HG02870 (cell line): ENCODE results near the gene CTNND2.

Experiments used
- ATAC-seq: cut with Tn5 transposase; IDR thresholded peaks from one replicate; pipeline ENCODE4 v1.9.1; 2021; ENCODE audit warnings: mild to moderate bottlenecking, moderate library complexity; ENCODE audit not compliant: unreplicated experiment

Gene CTNND2

GRCh38 chr5:11780641-11781345, 123.5 kb downstream of the CTNND2 start:
- ATAC-seq, result no peak

- ATAC-seq, result no peak
Observed at GRCh38 chr5:11777096-11777495, 127.2 kb downstream of the CTNND2 start.

DNA sequence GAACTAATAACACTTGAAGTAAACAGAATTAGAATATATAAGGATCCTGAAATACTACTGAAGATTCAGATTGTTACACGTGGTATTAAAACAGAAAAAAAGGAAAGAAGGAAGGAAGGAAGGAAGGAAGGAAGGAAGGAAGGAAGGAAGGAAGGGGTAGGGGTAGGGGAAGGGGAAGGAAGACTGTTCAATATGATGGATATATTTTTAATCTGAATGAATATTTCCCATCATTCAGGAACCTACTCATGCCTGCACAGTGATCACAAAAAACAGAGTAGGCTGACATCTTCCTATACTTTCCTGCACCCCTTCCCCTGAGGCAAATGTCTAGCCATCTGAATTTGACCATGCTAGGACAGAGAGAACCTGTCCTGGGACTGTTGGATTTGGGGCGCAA, 133.9 kb downstream of the CTNND2 start:
- no peak for ATAC-seq

DNA sequence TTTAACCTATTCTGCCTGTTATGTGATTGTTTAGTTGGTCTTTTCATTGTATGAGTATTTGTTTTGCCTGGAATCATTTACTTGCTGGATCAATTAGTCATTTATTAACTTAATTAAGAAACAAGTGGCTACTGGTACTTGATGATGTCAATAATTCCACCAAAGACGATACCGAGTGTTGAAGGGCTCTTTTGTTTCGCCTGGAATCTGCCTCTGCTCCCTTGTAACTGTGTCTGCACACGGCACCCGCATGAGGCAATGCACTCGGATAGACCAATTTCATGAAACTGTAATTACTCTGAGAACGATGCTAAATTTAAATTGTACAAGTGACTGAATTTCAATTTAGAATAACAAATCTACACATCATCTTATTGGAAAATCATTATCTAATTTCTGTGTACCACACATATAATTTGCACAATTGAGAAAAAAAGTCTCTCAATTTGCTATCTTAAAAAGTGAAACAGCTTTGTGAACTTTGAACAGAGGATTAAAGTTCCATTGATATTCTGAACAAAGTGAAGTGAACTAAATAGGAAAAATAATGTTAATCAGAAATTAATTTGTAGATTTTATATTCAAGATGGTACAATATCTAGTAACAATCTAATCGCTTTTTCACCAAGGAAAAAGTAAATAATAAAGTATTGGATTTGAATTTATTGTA, 143.2 kb downstream of the CTNND2 start:
- ATAC-seq, result no peak

- ATAC-seq, result no peak
Observed at GRCh38 chr5:11758321-11758720, 145.9 kb downstream of the CTNND2 start.

DNA sequence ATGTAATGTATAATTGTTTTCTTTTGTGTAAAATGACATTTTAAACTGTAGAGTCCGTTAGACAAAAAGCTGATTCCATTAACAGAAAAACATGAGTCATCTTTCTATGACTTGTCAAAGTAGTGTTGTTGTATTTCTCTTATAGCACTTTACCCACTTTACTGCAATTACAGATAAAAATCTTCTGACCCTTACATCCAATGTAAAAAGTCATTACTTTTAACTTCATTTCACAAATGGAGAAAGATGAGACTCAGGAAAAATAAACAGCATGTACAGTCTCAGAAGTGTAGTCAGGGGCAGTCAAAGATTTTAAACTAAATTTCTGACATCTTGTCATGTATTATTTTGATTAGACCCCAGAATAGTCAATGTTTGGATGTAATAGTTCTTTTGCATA, 146.6 kb downstream of the CTNND2 start:
- ATAC-seq, result no peak

- ATAC-seq, result no peak
Observed at GRCh38 chr5:11737010-11737409, 167.2 kb downstream of the CTNND2 start.

DNA sequence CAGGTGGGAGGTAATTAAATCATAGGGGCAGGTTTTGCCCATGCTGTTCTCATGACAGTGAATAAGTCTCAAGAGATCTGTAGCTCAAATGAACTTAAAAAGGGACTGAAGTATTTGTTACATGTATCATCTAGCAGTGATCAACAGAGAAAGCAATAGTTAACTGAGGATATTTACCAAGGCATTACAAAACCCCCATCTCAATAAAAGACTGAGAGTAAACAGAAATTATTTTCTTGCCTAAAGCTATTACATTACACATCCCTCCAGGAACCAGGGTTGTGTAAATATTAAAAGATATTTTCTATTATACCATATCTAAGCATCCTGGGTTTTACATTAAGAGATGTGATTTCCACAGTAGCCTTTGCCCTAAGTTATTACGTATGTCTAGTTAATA, 169.9 kb downstream of the CTNND2 start:
- ATAC-seq, result no peak

DNA sequence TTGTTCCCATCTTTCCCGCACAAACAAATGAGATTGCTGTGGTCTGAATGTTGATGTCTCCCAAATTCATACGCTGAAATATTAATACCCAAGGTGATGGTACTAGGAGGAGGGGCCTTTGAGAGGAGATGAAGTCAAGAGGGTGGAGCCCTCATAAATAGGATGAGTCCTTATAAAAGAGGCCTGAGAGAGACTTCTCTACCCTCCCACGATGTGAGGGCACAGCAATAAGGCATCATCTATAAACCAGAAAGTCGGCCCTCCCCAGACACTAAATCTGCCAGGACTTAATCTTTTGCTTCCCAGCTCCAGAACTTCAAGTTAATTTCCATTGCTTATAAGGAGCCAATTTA, 170.4 kb downstream of the CTNND2 start:
- ATAC-seq, result no peak

DNA sequence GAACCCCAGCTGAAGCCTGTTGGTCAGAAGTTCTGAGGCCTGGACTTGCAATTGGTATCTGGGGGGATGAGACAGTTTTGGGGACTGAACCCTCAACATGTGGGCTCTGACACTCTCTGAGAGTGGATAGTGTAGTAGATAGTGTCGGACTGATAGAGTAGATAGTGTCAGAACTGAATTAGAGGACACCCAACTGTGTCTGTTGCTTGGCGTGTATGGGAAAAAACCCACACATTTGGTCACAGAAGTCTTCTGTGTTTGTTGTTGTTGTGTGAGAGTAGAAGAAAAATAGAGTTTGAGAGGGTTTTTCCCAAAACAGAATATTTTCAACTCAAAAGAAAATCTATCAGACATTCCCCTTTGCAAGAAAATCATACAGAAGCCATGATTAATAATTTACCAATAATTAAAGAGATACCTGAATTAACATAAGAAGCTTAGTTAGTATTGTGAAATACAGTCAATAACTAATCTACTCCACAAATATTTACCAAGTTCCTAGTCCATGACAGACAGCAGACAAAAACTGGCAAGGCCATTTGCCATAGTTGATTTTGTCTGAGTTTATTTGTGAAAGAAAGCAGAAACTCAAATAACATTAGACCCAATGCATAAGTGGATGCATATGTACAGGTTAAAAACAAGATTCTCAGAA, 170.9 kb downstream of the CTNND2 start:
- ATAC-seq, result no peak

- ATAC-seq, result no peak
Observed at GRCh38 chr5:11724940-11725339, 179.3 kb downstream of the CTNND2 start.

DNA sequence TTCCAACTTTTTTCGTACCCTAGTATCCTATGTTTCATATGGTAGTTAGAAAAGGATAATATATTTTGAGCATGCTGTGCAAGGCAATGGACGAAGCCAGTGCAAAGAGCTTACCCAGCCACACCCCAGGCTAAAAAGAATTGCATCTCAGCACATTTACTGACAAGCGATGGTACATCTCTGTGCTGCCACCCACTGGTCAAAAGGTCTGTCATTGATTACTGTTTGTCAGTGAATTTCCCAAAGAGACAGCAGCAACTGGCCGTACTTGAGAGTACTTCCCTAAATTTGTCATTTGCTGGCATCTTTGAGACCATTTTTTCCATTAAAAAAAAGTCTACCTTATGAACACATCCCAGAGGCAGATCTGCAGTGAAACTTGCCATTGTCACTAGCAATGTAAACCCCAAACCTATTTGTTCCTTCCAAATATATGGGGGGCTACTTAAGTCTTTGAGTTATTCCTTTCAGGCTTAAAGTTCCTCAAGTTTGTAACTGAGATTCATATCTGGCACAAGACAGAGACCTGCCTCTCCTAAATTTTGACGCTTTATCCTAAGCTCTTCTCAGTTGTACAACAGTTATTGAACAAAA, 184.3 kb downstream of the CTNND2 start:
- ATAC-seq, result no peak

- no peak for ATAC-seq
Observed at GRCh38 chr5:11715461-11716196, 188.6 kb downstream of the CTNND2 start.

DNA sequence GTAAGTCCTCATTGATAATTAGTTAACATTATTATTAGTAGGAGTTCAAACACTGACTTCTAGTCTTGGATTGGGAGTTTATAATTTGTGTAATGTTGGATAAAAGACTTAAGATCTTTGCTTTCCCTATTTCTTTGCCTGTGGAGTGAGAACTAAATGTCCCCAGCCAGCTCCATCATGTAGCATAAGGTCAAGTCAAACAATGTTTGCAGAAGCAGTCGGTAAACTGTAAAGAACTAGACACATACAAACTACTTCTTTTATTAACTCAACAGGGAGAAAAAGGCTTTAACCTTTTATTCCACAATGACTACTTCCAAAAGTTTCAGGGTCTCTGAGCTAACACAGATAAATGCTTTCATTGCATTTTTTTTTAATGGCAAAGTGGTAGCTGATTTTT, 192.3 kb downstream of the CTNND2 start:
- ATAC-seq, result no peak

DNA sequence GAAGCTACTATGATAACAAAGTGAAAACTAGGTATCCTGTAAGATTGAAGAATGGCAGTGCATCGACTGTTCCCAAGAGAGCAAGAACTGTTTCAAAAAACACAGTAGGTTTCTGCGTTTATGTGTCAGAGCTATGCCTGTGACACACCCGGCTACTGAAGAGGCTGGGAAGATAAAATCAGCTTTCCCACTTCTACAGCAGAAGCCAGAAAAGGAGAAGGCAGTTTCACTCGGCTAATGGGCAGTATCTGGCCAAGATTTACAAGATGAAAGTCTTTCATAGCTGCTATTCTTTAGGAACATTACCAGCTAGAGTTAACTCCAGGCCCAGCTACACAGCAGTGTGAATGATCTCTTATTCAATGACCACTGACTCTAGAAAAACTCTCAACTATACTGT, 195.2 kb downstream of the CTNND2 start:
- no peak for ATAC-seq

GRCh38 chr5:11704916-11705315, 199.3 kb downstream of the CTNND2 start:
- no peak for ATAC-seq

DNA sequence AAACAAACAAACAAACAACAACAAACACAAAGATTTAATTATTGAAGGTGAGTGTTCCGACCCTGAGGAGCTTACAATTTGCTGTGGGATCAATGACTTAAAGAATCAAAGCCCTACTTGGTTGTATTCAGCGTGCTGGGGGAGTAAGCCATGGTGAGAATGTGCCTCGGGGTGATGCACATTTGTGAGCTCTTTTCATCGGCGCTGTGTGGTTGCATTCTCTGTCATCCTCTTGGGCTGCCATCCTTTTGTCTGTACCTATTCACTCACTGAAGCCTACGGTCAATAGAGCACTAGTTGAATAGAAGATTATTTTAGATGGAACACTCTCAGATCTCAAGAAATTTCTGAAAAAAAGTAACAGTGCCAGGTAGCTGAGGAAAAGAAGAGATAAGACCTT, 203.9 kb downstream of the CTNND2 start:
- no peak for ATAC-seq

DNA sequence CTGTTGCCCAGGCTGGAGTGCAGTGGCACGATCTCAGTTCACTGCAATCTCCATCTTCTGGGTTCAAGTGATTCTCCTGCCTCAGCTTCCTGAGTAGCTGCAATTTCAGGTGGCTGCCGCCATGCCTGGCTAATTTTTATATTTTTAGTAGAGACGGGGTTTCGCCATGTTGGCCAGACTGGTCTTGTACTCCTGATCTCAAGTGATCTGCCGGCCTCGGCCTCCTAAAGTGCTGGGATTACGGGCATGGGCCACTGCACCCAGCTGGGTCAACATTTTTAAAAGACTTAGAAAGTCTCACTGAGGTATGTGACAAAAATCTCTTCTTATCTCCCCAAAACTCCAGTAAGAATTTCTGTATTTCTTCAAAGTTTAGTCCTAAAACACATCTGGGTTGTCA, 211.6 kb downstream of the CTNND2 start:
- no peak for ATAC-seq

DNA sequence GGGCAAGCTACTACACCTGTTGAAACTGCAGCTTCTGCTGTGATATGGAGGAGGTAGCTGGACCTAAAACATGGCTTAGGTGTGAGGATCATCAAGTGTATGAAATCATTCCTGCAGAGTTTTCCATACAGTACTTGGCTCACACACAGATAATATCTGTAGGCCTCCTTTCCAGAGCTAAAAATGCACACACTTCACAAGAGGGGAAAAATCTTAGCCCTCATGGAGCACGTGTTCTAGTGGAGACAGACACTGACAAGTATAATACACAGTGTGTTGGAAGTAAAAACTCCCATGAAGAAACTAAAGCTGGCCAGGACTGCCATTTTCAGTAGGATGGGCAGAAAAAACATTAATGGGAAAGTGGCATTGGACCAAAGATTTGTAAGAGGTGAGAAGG, 216.7 kb downstream of the CTNND2 start:
- no peak for ATAC-seq

GRCh38 chr5:11684607-11685006, 219.6 kb downstream of the CTNND2 start:
- ATAC-seq, result no peak

DNA sequence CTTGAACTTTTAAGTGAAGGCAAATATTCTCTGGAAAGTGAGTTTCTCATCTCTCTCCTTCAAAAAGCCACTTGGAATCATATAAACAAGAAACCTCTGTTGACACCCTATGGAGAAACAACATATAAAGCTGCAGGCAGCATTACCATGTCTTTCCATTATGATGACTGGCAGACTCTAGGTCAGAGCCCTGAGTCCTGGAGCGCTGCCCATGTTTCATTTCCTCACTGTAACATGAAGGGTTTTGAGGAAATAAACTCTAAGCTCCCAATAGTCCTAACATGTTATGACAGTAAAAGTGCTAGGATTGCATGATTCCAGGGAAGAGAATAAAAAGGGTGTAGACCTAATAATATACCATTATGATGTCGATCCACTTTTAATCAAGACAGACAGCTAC, 220.6 kb downstream of the CTNND2 start:
- no peak for ATAC-seq
